Ovary (tissue), 3 donors: ENCODE data around the gene DHX16.

Experiments used
- CTCF ChIP-seq, 3 donors: fragments of 450-650 bp in 2 of 3; fragments of 200-600 bp in 1 of 3; IDR thresholded peaks; one replicate each; pipeline versions ENCODE4 v1.5.1 to v1.8.0; 2016 to 2022; ENCODE audit warnings: antibody characterized with exemption in 3 of 3, mild to moderate bottlenecking in 1 of 3
- POLR2A ChIP-seq: fragments of 450-650 bp; IDR thresholded peaks from one replicate; pipeline ENCODE4 v1.6.1; 2017; ENCODE audit warnings: antibody characterized with exemption, mild to moderate bottlenecking, moderate library complexity
- donor health status: DM: no; HTN: no; CAD: no.

DNA sequence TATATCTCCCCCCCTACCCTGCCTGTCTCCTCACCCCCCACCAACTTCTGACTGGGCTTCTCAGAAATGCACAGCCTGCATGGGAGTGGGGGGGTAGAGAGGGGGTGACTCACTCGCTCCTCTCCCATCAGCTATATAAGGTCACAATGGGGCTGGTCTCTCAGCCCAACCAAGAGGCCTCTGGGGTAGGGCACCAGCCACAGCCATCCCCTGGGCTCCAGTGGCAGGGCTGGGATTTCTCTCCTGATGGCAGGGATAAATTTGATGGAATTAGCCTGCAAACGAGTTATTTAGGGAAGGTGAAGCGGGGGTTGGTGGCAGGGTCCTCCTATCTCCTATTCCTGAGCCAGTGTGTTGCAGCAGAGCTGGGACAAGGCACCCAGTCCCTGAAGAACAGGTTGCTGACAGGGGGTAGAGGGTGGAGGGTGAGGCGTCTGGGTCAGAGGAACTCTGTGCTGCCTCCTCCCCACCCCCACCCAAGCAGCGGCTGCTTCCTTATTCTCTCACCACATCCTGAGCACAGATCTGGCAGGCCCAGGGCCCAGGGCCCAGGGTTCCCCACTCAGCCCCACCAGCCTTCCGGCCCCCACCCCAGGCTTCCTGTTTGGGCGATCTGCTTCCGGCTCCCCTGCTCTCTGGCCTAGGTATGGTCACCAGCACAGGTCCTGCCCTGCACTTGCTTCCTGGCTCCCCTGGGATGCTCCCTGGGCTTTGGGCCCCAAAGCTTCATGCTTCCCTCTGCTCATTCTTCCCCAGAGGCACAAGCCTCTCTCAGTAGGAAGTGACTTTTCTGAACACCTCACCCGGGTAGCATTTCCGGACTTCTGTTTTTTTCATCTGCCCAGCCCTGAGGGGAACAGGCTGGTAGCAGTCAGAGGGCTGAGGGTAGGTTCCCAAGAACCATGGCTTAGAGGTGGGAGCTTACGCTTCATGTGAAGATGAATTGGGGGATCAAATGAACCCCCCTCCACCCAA lies 9.6 kb upstream of the DHX16 start:
- TF ChIP-seq CTCF (IDR thresholded peaks at IDR 0.05): no peak
- TF ChIP-seq POLR2A: no peak
